HCT116 (cell line): Measurements from ENCODE around the gene DPP9. TPM values are rescaled to one million over a fixed set of nuclear protein-coding genes. Genes with fewer than 3 reads are reported as not detected.
A peak's percentile ranks its signal among the peaks of the same experiment; 100 is the strongest.

ENCODE experiments used
- ATAC-seq: fragments of 200-7000 bp; cut with Tn5 transposase; 2 replicates; pipeline ENCODE4 v1.9.1; 2020; ENCODE audit warnings: mild to moderate bottlenecking, moderate library complexity
- BruUV-seq: library from RNA; stranded (reverse); fragments of 400-500 nt; replicated peaks from 2 replicates; lab custom pipeline; 2021; lab: Mats Ljungman, UMichigan
- CTCF ChIA-PET: fragments of 300-600 bp; sonication (Branson Sonifier 250); formaldehyde crosslinking; loops from one replicate; lab custom pipeline; 2021; ENCODE audit warnings: antibody characterized with exemption; lab: Charles Lee
- POLR2A ChIA-PET: fragments of 300-600, 350-600 bp; sonication (Branson Sonifier 250); formaldehyde crosslinking; loops from one replicate; lab custom pipeline; 2021; ENCODE audit warnings: antibody characterized with exemption; lab: Charles Lee
- RAD21 ChIA-PET, 2 experiments: fragments of 300-600 bp; sonication (Branson Sonifier 250); formaldehyde crosslinking; loops; one replicate each; lab custom pipeline; 2023; ENCODE audit warnings: low total read pairs in 2 of 2; ENCODE audit not compliant: uncharacterized antibody in 2 of 2, unreplicated experiment in 2 of 2, low non-redundant PET in 1 of 2; lab: Charles Lee
- DNase-seq: peaks from one replicate; pipeline ENCODE4 v3.0.0-alpha.2; 2010; ENCODE audit warnings: low read depth, low spot score
- H2AFZ ChIP-seq: fragments of 200-600 bp; shearing (Covaris generic), sonication (generic); 2 replicates; pipeline ENCODE4 v1.6.1; 2017; ENCODE audit warnings: low read depth, mixed run types, mixed read lengths, antibody characterized with exemption, low read length; ENCODE audit not compliant: poor library complexity, severe bottlenecking
- H3K27ac ChIP-seq: 2 replicates; pipeline ENCODE4 v1.5.1; 2012; ENCODE audit warnings: low read depth, low read length
- H3K27me3 ChIP-seq: fragments of 200-600 bp; sonication (generic); 2 replicates; pipeline ENCODE4 v1.6.1; 2016; ENCODE audit warnings: mixed run types, low read length, mixed read lengths; ENCODE audit not compliant: insufficient read depth
- H3K36me3 ChIP-seq, 2 experiments: fragments of 200-500 bp in 1 of 2; fragments of 200-600 bp in 1 of 2; sonication (Bioruptor generic) in 1 of 2; sonication (generic) in 1 of 2; 2 replicates each; pipeline versions ENCODE4 v1.5.1 to v1.6.1; 2014 to 2016; ENCODE audit warnings: low read length in 2 of 2, inconsistent platforms in 1 of 2, mixed read lengths in 1 of 2, mixed run types in 1 of 2; ENCODE audit not compliant: insufficient read depth in 2 of 2, control insufficient read depth in 1 of 2
- H3K4me1 ChIP-seq, 2 experiments: fragments of 200-600 bp in 1 of 2; sonication (generic) in 1 of 2; 2 replicates each; pipeline versions ENCODE4 v1.5.1 to v1.6.1; 2012 to 2017; ENCODE audit warnings: low read length in 2 of 2, inconsistent platforms in 1 of 2, mild to moderate bottlenecking in 1 of 2, mixed read lengths in 1 of 2, mixed run types in 1 of 2, moderate library complexity in 1 of 2; ENCODE audit not compliant: insufficient read depth in 2 of 2, control insufficient read depth in 1 of 2
- H3K4me2 ChIP-seq: fragments of 200-600 bp; sonication (generic); 2 replicates; pipeline ENCODE4 v1.6.1; 2017; ENCODE audit warnings: mixed run types, low read length, mixed read lengths
- H3K4me3 ChIP-seq, 2 experiments: fragments of 200-600 bp in 1 of 2; sonication (generic) in 1 of 2; replicated peaks in 1 of 2; 2 replicates each; pipeline ENCODE4 v1.5.1; 2011 to 2016; ENCODE audit warnings: low read length in 2 of 2, control low read depth in 1 of 2, low read depth in 1 of 2, mild to moderate bottlenecking in 1 of 2, mixed read lengths in 1 of 2, mixed run types in 1 of 2
- H3K79me2 ChIP-seq: fragments of 200-600 bp; sonication (generic); 2 replicates; pipeline ENCODE4 v1.6.1; 2017; ENCODE audit warnings: mild to moderate bottlenecking, mixed run types, low read length, moderate library complexity, mixed read lengths; ENCODE audit not compliant: insufficient read depth
- H3K9ac ChIP-seq: fragments of 200-600 bp; sonication (generic); 2 replicates; pipeline ENCODE4 v1.6.1; 2016; ENCODE audit warnings: low read length, mixed read lengths
- H3K9me2 ChIP-seq: fragments of 200-600 bp; sonication (generic), shearing (Covaris generic); 2 replicates; pipeline ENCODE4 v1.6.1; 2017; ENCODE audit warnings: mixed run types, mild to moderate bottlenecking, moderate library complexity; ENCODE audit not compliant: insufficient read depth
- H3K9me3 ChIP-seq, 2 experiments: fragments of 200-500 bp in 1 of 2; fragments of 200-600 bp in 1 of 2; sonication (Bioruptor generic) in 1 of 2; sonication (generic) in 1 of 2; 2 replicates each; pipeline ENCODE4 v1.6.1; 2014 to 2017; ENCODE audit warnings: low read length in 2 of 2, mixed read lengths in 2 of 2, inconsistent platforms in 1 of 2, low read depth in 1 of 2, mild to moderate bottlenecking in 1 of 2, mixed run types in 1 of 2, moderate library complexity in 1 of 2; ENCODE audit not compliant: control insufficient read depth in 1 of 2, insufficient read depth in 1 of 2
- H4K20me1 ChIP-seq: fragments of 200-600 bp; sonication (generic), shearing (Covaris generic); 2 replicates; pipeline ENCODE4 v1.6.1; 2017; ENCODE audit warnings: mixed run types, mild to moderate bottlenecking, moderate library complexity; ENCODE audit not compliant: insufficient read depth
- ELF1 ChIP-seq: IDR thresholded peaks from 2 replicates; pipeline ENCODE4 v1.6.1; 2012; ENCODE audit warnings: low read depth, borderline replicate concordance
- POLR2A ChIP-seq: IDR thresholded peaks from 2 replicates; pipeline ENCODE4 v1.7.0; 2011; ENCODE audit warnings: borderline replicate concordance; ENCODE audit not compliant: insufficient read depth, insufficient read length; ENCODE audit errors: extremely low read depth
- RAD21 ChIP-seq: IDR thresholded peaks from 2 replicates; pipeline ENCODE4 v1.6.1; 2012; ENCODE audit warnings: low read depth, mild to moderate bottlenecking
- SRF ChIP-seq: IDR thresholded peaks from 2 replicates; pipeline ENCODE4 v1.6.1; 2012; ENCODE audit warnings: low read depth
- TCF7L2 ChIP-seq: IDR thresholded peaks from 2 replicates; pipeline ENCODE4 v1.7.0; 2011; ENCODE audit warnings: borderline replicate concordance, inconsistent platforms; ENCODE audit not compliant: insufficient read depth, insufficient read length; ENCODE audit errors: extremely low read depth
- ZFX ChIP-seq: fragments of 450-650 bp; IDR thresholded peaks from 2 replicates; pipeline ENCODE4 v1.6.1; 2017
- intact Hi-C: fragments of 100-400 bp; cut with micrococcal nuclease; formaldehyde crosslinking; loops from 2 replicates; pipeline ENCODE4 v1.10.0; 2022
- total RNA-seq: library from RNA; stranded (reverse); gene quantifications from one replicate; pipeline ENCODE4 v1.2.1, GENCODE V29; 2021; ENCODE audit not compliant: unreplicated experiment
- TF ChIP-seq, protein P1 (sequence below), 3 experiments: fragments of 200-600 bp in 1 of 3; sonication (generic) in 1 of 3; IDR thresholded peaks in 2 of 3; conservative IDR thresholded peaks in 1 of 3; 2 replicates each; pipeline ENCODE4 v1.5.1; 2012 to 2017; ENCODE audit warnings: low read depth in 2 of 3, low read length in 2 of 3, antibody characterized with exemption in 1 of 3, borderline replicate concordance in 1 of 3, control low read depth in 1 of 3, mild to moderate bottlenecking in 1 of 3, mixed read lengths in 1 of 3, mixed run types in 1 of 3, moderate library complexity in 1 of 3; ENCODE audit not compliant: insufficient read depth in 1 of 3
- TF ChIP-seq, protein P2 (sequence below): IDR thresholded peaks from 2 replicates; pipeline ENCODE4 v1.6.1; 2012; ENCODE audit warnings: low read depth

The DPP9 gene
- total RNA-seq, 1 experiment from 2014 or later: 67.6 TPM

DNA sequence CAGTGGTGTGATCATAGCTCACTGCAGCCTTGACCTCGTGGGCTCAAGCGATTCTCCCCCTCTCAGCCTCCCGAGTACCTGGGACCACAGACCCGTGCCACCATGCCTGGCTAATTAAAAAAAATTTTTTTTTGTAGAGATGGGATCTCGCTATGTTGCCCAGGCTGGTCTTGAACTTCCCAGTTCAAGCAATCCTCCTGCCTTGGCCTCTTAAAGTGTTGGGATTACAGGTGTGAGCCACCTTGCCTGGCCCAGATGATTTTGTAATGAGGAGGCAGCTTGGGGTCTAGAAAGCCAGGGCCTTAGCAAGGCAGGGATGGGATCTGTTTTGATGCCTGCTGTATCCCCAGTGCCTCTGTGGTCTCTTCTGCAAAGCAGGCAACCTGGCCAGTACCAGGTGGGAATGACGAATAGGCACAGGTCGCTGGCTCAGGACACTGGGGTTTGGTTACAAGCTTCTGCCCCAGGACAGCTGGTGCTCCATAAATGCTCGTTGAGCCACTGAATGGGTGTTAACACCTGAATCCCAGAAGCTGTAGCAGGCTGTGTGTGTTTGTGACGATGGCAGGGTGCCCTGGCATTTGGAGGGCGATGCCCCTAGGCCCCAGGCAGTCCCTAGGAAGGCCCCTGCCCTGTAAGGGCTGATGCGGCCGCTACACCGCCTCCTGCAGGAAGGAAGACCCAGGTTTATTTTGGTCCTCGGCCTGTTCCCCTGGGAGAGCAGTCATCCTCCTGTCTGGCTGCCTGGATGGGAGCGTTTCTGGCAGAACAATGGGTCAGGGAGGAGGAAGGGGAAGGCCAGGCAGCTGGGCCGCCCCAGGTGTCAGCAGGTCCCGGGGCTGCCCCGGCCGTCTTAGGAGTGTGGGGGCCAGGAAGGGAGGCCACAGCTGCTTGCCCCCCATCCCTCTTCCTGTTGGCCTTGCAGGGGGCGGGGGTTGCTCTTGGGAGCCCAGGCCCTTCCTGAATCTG, 75.7 kb downstream of the DPP9 start:
- POLR2A ChIA-PET: no interaction called here
- H2AFZ ChIP-seq: no peak overlapping the region
- peaks cover 15% of the 10 kb centered on the region; the same call in 1 of the 2 replicates for H3K79me2 ChIP-seq
- H3K27ac ChIP-seq: no peak overlapping the region
- no peak overlapping the region for H3K4me2 ChIP-seq
- H3K4me3 ChIP-seq: no peak overlapping the region
- DNase-seq: no peak
- CTCF ChIA-PET: interaction anchor here (1.0 kb wide), 1 partner anchor 125 kb away, joined by 4 read pairs; no protein-coding TSS in a partner anchor
- BruUV-seq: no TSS peak
- TF ChIP-seq POLR2A: no peak
- TF ChIP-seq, protein P1, sequence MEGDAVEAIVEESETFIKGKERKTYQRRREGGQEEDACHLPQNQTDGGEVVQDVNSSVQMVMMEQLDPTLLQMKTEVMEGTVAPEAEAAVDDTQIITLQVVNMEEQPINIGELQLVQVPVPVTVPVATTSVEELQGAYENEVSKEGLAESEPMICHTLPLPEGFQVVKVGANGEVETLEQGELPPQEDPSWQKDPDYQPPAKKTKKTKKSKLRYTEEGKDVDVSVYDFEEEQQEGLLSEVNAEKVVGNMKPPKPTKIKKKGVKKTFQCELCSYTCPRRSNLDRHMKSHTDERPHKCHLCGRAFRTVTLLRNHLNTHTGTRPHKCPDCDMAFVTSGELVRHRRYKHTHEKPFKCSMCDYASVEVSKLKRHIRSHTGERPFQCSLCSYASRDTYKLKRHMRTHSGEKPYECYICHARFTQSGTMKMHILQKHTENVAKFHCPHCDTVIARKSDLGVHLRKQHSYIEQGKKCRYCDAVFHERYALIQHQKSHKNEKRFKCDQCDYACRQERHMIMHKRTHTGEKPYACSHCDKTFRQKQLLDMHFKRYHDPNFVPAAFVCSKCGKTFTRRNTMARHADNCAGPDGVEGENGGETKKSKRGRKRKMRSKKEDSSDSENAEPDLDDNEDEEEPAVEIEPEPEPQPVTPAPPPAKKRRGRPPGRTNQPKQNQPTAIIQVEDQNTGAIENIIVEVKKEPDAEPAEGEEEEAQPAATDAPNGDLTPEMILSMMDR (IDR thresholded peaks at IDR 0.05 in 2 of 3, conservative IDR thresholded peaks at IDR 0.05 in 1 of 3; ENCODE audit: borderline replicate concordance in 1 of 3, insufficient read depth in 1 of 3, low read depth in 2 of 3, low read length in 2 of 3): 0 out of 6 replicates have a peak, but pooled peaks of 1 of the 3 experiments have one; percentile 28
- TF ChIP-seq, all 23 proteins: peak for 1
- RAD21 ChIA-PET: no interaction called here
- 0 out of 2 replicates have a peak, but pooled peaks have one; percentile 47 for ATAC-seq
- Histone ChIP-seq H3K27me3 (no peaks in the 10 kb centered on the region), H4K20me1 (no peaks in the 10 kb centered on the region), H3K4me1 (peaks cover 0 to 5% of the 10 kb centered on the region in 2 experiments; a peak in 2 of 4 replicates), H3K9me3 (no peaks in the 10 kb centered on the region), H3K9me2 (no peaks in the 10 kb centered on the region), H3K36me3 (peaks cover 2 to 10% of the 10 kb centered on the region in 2 experiments; a peak in 2 of 4 replicates), H3K9ac (no peak overlapping the region)
- intact Hi-C loops: no loop called here

DNA sequence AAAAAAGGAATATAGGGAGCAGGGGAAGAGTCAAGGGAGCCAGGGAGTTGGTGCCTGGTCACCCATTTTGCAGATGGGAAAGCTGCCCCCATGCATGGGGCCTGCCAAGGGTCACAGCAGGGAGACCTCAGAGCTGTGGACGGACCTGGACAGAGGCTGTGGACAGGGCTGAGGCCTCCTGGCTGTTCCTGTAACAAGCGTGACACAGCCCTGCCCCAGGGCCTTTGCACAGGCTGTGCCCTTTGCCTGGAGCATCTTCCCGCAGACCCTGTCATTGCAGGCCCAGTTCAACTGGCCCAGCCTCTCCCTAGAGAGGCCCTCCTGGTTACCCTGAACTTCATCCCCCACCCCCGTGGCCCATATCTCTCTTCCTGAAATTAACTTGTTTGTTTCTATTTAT, 77.9 kb downstream of the DPP9 start:
- H3K4me2 ChIP-seq: no peak overlapping the region
- H3K27ac ChIP-seq: no peak overlapping the region
- H3K9ac ChIP-seq: no peak overlapping the region
- H4K20me1 ChIP-seq: no peaks in the 10 kb centered on the region
- DNase-seq (no peak), ATAC-seq (no peak)
- no TSS peak for BruUV-seq
- H3K79me2 ChIP-seq: peaks cover 30% of the 10 kb centered on the region
- RAD21 ChIA-PET: no interaction called here
- TF ChIP-seq ELF1 (no peak), SRF (no peak), TCF7L2 (no peak), ZFX (no peak), RAD21 (no peak)
- TF ChIP-seq, protein P1 (IDR thresholded peaks at IDR 0.05 in 2 of 3, conservative IDR thresholded peaks at IDR 0.05 in 1 of 3; ENCODE audit: borderline replicate concordance in 1 of 3, insufficient read depth in 1 of 3, low read depth in 2 of 3, low read length in 2 of 3): no peak
- TF ChIP-seq, protein P2, sequence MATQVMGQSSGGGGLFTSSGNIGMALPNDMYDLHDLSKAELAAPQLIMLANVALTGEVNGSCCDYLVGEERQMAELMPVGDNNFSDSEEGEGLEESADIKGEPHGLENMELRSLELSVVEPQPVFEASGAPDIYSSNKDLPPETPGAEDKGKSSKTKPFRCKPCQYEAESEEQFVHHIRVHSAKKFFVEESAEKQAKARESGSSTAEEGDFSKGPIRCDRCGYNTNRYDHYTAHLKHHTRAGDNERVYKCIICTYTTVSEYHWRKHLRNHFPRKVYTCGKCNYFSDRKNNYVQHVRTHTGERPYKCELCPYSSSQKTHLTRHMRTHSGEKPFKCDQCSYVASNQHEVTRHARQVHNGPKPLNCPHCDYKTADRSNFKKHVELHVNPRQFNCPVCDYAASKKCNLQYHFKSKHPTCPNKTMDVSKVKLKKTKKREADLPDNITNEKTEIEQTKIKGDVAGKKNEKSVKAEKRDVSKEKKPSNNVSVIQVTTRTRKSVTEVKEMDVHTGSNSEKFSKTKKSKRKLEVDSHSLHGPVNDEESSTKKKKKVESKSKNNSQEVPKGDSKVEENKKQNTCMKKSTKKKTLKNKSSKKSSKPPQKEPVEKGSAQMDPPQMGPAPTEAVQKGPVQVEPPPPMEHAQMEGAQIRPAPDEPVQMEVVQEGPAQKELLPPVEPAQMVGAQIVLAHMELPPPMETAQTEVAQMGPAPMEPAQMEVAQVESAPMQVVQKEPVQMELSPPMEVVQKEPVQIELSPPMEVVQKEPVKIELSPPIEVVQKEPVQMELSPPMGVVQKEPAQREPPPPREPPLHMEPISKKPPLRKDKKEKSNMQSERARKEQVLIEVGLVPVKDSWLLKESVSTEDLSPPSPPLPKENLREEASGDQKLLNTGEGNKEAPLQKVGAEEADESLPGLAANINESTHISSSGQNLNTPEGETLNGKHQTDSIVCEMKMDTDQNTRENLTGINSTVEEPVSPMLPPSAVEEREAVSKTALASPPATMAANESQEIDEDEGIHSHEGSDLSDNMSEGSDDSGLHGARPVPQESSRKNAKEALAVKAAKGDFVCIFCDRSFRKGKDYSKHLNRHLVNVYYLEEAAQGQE: no peak
- TF ChIP-seq, all 23 proteins: peak for 0
- CTCF ChIA-PET: no interaction called here
- no peaks in the 10 kb centered on the region for H3K27me3 ChIP-seq
- no peak overlapping the region for H2AFZ ChIP-seq
- H3K4me3 ChIP-seq: no peak overlapping the region
- intact Hi-C loops: no loop called here
- no peaks in the 10 kb centered on the region for H3K9me3 ChIP-seq
- POLR2A ChIA-PET: no interaction called here
- peaks cover 2 to 9% of the 10 kb centered on the region in 2 experiments; a peak in 1 of 4 replicates for H3K36me3 ChIP-seq
- H3K4me1 ChIP-seq: peaks cover under 1 to 15% of the 10 kb centered on the region in 2 experiments; a peak in 3 of 4 replicates
- H3K9me2 ChIP-seq: no peaks in the 10 kb centered on the region
